Tibial artery (tissue), 4 donors: Measurements from ENCODE around the gene ID3.

Source experiments
- DNase-seq, 2 donors: peaks; one replicate each; pipeline ENCODE4 v3.0.0-alpha.2; 2019
- H3K27ac ChIP-seq, 2 donors: fragments of 200-600 bp; sonication (generic) in 1 of 2; 1 replicate in 1 of 2; 2 replicates in 1 of 2; pipeline ENCODE4 v1.5.1; 2018 to 2019; ENCODE audit warnings: mild to moderate bottlenecking in 1 of 2
- H3K27me3 ChIP-seq, 2 donors: fragments of 200-600 bp; sonication (generic) in 1 of 2; one replicate each; pipeline versions ENCODE4 v1.5.1 to v1.6.0; 2016 to 2019
- H3K36me3 ChIP-seq, 3 donors: fragments of 200-600 bp; sonication (generic) in 2 of 3; one replicate each; pipeline ENCODE4 v1.5.1; 2016 to 2019; ENCODE audit warnings: mild to moderate bottlenecking in 2 of 3
- H3K4me1 ChIP-seq, 4 donors: fragments of 200-600 bp; sonication (generic) in 2 of 4; 1 replicate in 3 of 4; 2 replicates in 1 of 4; pipeline ENCODE4 v1.5.1; 2016 to 2019
- H3K4me3 ChIP-seq, 2 donors: fragments of 200-600 bp; sonication (generic) in 1 of 2; 1 replicate in 1 of 2; 2 replicates in 1 of 2; pipeline ENCODE4 v1.5.1; 2018 to 2019; ENCODE audit warnings: mild to moderate bottlenecking in 2 of 2
- H3K9me3 ChIP-seq, 3 donors: fragments of 200-600 bp; sonication (generic) in 1 of 3; one replicate each; pipeline ENCODE4 v1.5.1; 2016 to 2019
- CTCF ChIP-seq, 2 experiments: fragments of 200-600 bp in 1 of 2; fragments of 450-650 bp in 1 of 2; IDR thresholded peaks; one replicate each; pipeline ENCODE4 v1.5.1; 2017 to 2019; ENCODE audit warnings: antibody characterized with exemption in 2 of 2, mild to moderate bottlenecking in 1 of 2, moderate library complexity in 1 of 2
- intact Hi-C: fragments of 100-400 bp; cut with DNase I; formaldehyde crosslinking; loops from one replicate; pipeline ENCODE4 v1.15.0; 2023; ENCODE audit warnings: low total_unique reads

Gene ID3

DNA sequence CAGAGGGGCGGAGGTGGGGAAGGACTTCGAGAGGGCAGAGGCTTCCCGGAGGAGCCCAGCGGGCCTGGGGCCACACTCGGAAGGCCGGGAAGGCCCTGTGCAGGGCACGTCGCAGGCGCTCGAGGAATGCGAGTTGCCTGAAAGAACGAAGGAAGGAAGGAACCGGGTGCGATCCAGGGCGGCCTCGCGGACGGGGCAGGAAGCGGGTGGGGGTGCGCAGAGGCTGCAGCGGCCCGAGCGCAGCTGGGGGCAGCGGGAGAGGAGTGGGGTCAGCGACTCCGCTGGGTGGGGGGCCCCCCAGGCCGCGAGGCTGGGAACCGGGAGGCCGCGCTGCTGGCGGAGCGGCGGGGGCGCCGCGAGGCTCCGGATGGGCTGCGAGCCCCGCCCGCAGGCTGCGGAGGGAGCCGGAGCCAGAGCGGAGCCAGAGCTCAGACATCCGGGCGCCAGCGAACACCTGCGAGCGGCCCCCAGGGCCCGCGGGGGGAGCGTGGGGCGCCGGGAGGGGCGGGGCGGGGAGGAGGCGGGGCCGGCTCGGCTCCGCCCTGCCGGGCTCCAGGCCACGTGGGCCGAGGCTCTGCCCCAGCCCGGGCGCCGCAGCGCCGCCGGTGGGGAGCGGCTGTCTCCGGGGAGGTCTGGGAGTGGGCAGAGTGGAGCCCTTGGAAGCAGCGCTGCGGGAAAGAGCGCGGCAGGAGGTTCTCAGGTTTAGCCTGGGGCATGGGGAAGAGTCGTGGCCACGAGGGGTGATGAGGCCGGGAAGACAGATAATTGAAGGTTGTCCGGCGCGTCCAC lies 4.6 kb downstream of the ID3 start:
- H3K27me3 ChIP-seq = no peaks in the 10 kb centered on the region
- intact Hi-C loops = no loop called here

DNA sequence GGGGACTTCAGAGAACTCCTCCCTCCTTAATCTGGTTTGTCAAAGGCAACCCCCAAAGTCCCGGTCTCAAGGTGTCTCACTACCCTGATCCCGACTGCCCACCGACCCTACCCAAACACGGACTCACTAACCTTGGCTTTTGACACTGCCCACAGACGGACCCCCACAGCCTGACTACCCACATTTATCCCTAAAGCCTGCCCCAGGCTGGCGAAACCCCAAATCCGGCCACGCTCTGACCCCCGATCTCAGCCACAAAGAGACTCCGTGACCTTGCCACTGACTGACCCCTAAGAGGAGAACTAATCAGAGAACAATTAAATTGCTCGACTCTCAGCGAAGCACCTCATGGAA lies 5.2 kb downstream of the ID3 start:
- Histone ChIP-seq H3K4me3 (peak overlapping the region; percentile 85 to 96), H3K4me1 (peaks cover 0 to 25% (median 15%) of the 10 kb centered on the region in 4 donors), H3K27me3 (no peaks in the 10 kb centered on the region), H3K27ac (peak overlapping the region; percentile 94 to 97), H3K9me3 (no peaks in the 10 kb centered on the region), H3K36me3 (peaks cover 18 to 25% (median 20%) of the 10 kb centered on the region in 3 donors)
- TF ChIP-seq CTCF (IDR thresholded peaks at IDR 0.05) = no peak
- DNase-seq = peak in 1 of 2 donors; percentile 73
- intact Hi-C loops = no loop called here

More for the DNA sequence above, 4.6 kb downstream of the ID3 start:
- TF ChIP-seq CTCF (IDR thresholded peaks at IDR 0.05) = no peak
- H3K4me1 ChIP-seq = peaks cover 0 to 25% (median 15%) of the 10 kb centered on the region in 4 donors
- H3K27ac ChIP-seq = peak overlapping the region; percentile 94 to 97
- peaks cover 18 to 25% (median 20%) of the 10 kb centered on the region in 3 donors for H3K36me3 ChIP-seq
- H3K4me3 ChIP-seq = peak overlapping the region; percentile 85 to 96
- no peaks in the 10 kb centered on the region for H3K9me3 ChIP-seq
- peak; percentile 75 to 93 for DNase-seq

- no peaks in the 10 kb centered on the region for H3K27me3 ChIP-seq
- intact Hi-C loops = no loop called here
- TF ChIP-seq CTCF (IDR thresholded peaks at IDR 0.05) = no peak
- no peaks in the 10 kb centered on the region for H3K9me3 ChIP-seq
- peak overlapping the region; percentile 94 to 97 for H3K27ac ChIP-seq
- peaks cover 0 to 25% (median 15%) of the 10 kb centered on the region in 4 donors for H3K4me1 ChIP-seq
- H3K4me3 ChIP-seq = peak overlapping the region; percentile 85 to 96
- no peak for DNase-seq
- peaks cover 17 to 19% (median 18%) of the 10 kb centered on the region in 3 donors for H3K36me3 ChIP-seq
Measured at GRCh38 chr1:23553231-23554126, 5.8 kb downstream of the ID3 start.

- peaks cover 0 to 29% (median 20%) of the 10 kb centered on the region in 4 donors for H3K4me1 ChIP-seq
- DNase-seq = no peak
- no peaks in the 10 kb centered on the region for H3K9me3 ChIP-seq
- H3K36me3 ChIP-seq = peaks cover under 1 to 2% (median 2%) of the 10 kb centered on the region in 3 donors
- intact Hi-C loops = no loop called here
- peak overlapping the region in 1 of 2 donors; percentile 94 for H3K27ac ChIP-seq
- TF ChIP-seq CTCF (IDR thresholded peaks at IDR 0.05) = no peak
- H3K27me3 ChIP-seq = no peaks in the 10 kb centered on the region
- no peak overlapping the region for H3K4me3 ChIP-seq
Measured at GRCh38 chr1:23551849-23552248, 7.5 kb downstream of the ID3 start.

GRCh38 chr1:23548704-23549143 lies 10.6 kb downstream of the ID3 start:
- Histone ChIP-seq H3K27ac (peak overlapping the region; percentile 4 to 23), H3K27me3 (no peaks in the 10 kb centered on the region), H3K36me3 (no peaks in the 10 kb centered on the region), H3K4me1 (peaks cover 0 to 29% (median 10%) of the 10 kb centered on the region in 4 donors), H3K4me3 (no peak overlapping the region), H3K9me3 (no peaks in the 10 kb centered on the region)
- no peak for TF ChIP-seq CTCF (IDR thresholded peaks at IDR 0.05)
- intact Hi-C loops = no loop called here
- DNase-seq = peak; percentile 78 to 85
